ENCODE results near the gene NCOA3. TPM values are rescaled to one million over a fixed set of nuclear protein-coding genes. Genes with fewer than 3 reads are reported as not detected.
A peak's percentile ranks its signal among the peaks of the same experiment; 100 is the strongest.

Gene NCOA3
- total RNA-seq, 1 experiment from 2014 or later: 96.7 TPM

- POLR2A ChIA-PET: no interaction called here
- TF ChIP-seq CTCF (IDR thresholded peaks at IDR 0.05; ENCODE audit: insufficient read depth in 1 of 2, low read depth in 1 of 2, low read length in 1 of 2, severe bottlenecking in 1 of 2, unreplicated experiment in 1 of 2): no peak
- BruUV-seq (replicated peaks): no TSS peak
Observed at GRCh38 chr20:47665221-47665991, 163.7 kb downstream of the NCOA3 start.

GRCh38 chr20:47666304-47666703 lies 164.6 kb downstream of the NCOA3 start:
- no TSS peak for BruUV-seq (replicated peaks)
- H3K4me1 Mint-ChIP-seq (ENCODE audit: low read depth, unreplicated experiment): peaks cover 8% of the 10 kb centered on the region
- Histone ChIP-seq H3K4me3 (ENCODE audit: low read depth, low read length) (no peak overlapping the region), H3K9me3 (no peaks in the 10 kb centered on the region), H3K27me3 (replicated peaks; ENCODE audit: control insufficient read depth, insufficient read depth, low read length) (no peaks in the 10 kb centered on the region), H3K4me1 (peaks cover 10% of the 10 kb centered on the region), H3K36me3 (ENCODE audit: control insufficient read depth, insufficient read depth, low read length) (peaks cover 2% of the 10 kb centered on the region)
- H3K36me3 Mint-ChIP-seq (ENCODE audit: insufficient read depth, unreplicated experiment): peaks cover 89% of the 10 kb centered on the region
- H3K27ac Mint-ChIP-seq (ENCODE audit: unreplicated experiment): peak overlapping the region; percentile 20
- no peak for TF ChIP-seq CTCF (IDR thresholded peaks at IDR 0.05; ENCODE audit: insufficient read depth in 1 of 2, low read depth in 1 of 2, low read length in 1 of 2, severe bottlenecking in 1 of 2, unreplicated experiment in 1 of 2)
- ChIA-PET POLR2A (interaction anchor here (0.6 kb wide), 1 partner anchor 345 kb away, joined by 8 read pairs; no protein-coding TSS in a partner anchor), CTCF (interaction anchor here (0.9 kb wide), 1 partner anchor 10 kb away, joined by 3 read pairs; no protein-coding TSS in a partner anchor)
- H3K9me3 Mint-ChIP-seq (ENCODE audit: unreplicated experiment): no peaks in the 10 kb centered on the region
- peak in 1 of 2 experiments; percentile 48 for DNase-seq
- H3K4me3 Mint-ChIP-seq (ENCODE audit: unreplicated experiment): no peak overlapping the region
- H3K27me3 Mint-ChIP-seq (ENCODE audit: insufficient read depth, unreplicated experiment): no peaks in the 10 kb centered on the region
- intact Hi-C loops (cut with micrococcal nuclease; ENCODE audit: unreplicated experiment): no loop called here

More at GRCh38 chr20:47665221-47665991, 163.7 kb downstream of the NCOA3 start:
- H3K9me3 Mint-ChIP-seq (ENCODE audit: unreplicated experiment): no peaks in the 10 kb centered on the region
- peaks cover 16% of the 10 kb centered on the region for H3K4me1 Mint-ChIP-seq (ENCODE audit: low read depth, unreplicated experiment)
- CTCF ChIA-PET: interaction anchor here (1.2 to 1.7 kb wide), 2 partner anchors 16 to 664 kb away, joined by 3 to 4 read pairs; no protein-coding TSS in a partner anchor
- H3K36me3 Mint-ChIP-seq (ENCODE audit: insufficient read depth, unreplicated experiment): peaks cover 96% of the 10 kb centered on the region
- DNase-seq: peak in 1 of 2 experiments; percentile 73
- Histone ChIP-seq H3K9me3 (no peaks in the 10 kb centered on the region), H3K36me3 (ENCODE audit: control insufficient read depth, insufficient read depth, low read length) (peaks cover 2% of the 10 kb centered on the region), H3K4me3 (ENCODE audit: low read depth, low read length) (no peak overlapping the region), H3K4me1 (peaks cover 10% of the 10 kb centered on the region), H3K27me3 (replicated peaks; ENCODE audit: control insufficient read depth, insufficient read depth, low read length) (no peaks in the 10 kb centered on the region)
- H3K27me3 Mint-ChIP-seq (ENCODE audit: insufficient read depth, unreplicated experiment): no peaks in the 10 kb centered on the region
- intact Hi-C loops (cut with micrococcal nuclease; ENCODE audit: unreplicated experiment): no loop called here
- H3K4me3 Mint-ChIP-seq (ENCODE audit: unreplicated experiment): no peak overlapping the region
- peak overlapping the region; percentile 16 for H3K27ac Mint-ChIP-seq (ENCODE audit: unreplicated experiment)

GRCh38 chr20:47667086-47667485 lies 165.4 kb downstream of the NCOA3 start:
- BruUV-seq (replicated peaks): no TSS peak
- intact Hi-C loops (cut with micrococcal nuclease; ENCODE audit: unreplicated experiment): no loop called here
- peak in 1 of 2 experiments; percentile 32 for DNase-seq
- Mint-ChIP-seq H3K4me3 (ENCODE audit: unreplicated experiment) (no peak overlapping the region), H3K36me3 (ENCODE audit: insufficient read depth, unreplicated experiment) (peaks cover 84% of the 10 kb centered on the region), H3K27me3 (ENCODE audit: insufficient read depth, unreplicated experiment) (no peaks in the 10 kb centered on the region), H3K9me3 (ENCODE audit: unreplicated experiment) (no peaks in the 10 kb centered on the region), H3K27ac (ENCODE audit: unreplicated experiment) (peak overlapping the region; percentile 20), H3K4me1 (ENCODE audit: low read depth, unreplicated experiment) (peaks cover 8% of the 10 kb centered on the region)
- H3K4me1 ChIP-seq: peaks cover 10% of the 10 kb centered on the region
- H3K9me3 ChIP-seq: no peaks in the 10 kb centered on the region
- no peaks in the 10 kb centered on the region for H3K27me3 ChIP-seq (replicated peaks; ENCODE audit: control insufficient read depth, insufficient read depth, low read length)
- no peak for TF ChIP-seq CTCF (IDR thresholded peaks at IDR 0.05; ENCODE audit: insufficient read depth in 1 of 2, low read depth in 1 of 2, low read length in 1 of 2, severe bottlenecking in 1 of 2, unreplicated experiment in 1 of 2)
- ChIA-PET POLR2A (no interaction called here), CTCF (interaction anchor here (0.9 kb wide), 1 partner anchor 9 kb away, joined by 3 read pairs; no protein-coding TSS in a partner anchor)
- peaks cover 2% of the 10 kb centered on the region; the same call in 1 of the 2 replicates for H3K36me3 ChIP-seq (ENCODE audit: control insufficient read depth, insufficient read depth, low read length)
- no peak overlapping the region for H3K4me3 ChIP-seq (ENCODE audit: low read depth, low read length)
